IMR-90 (cell line): Measurements from ENCODE around the gene HOXB9. TPM values are rescaled to one million over a fixed set of nuclear protein-coding genes. Genes with fewer than 3 reads are reported as not detected.

ENCODE experiments used
- ATAC-seq: fragments of 200-7000 bp; cut with Tn5 transposase; 2 replicates; pipeline ENCODE4 v1.9.1; 2020; ENCODE audit warnings: low read depth, mild to moderate bottlenecking, moderate library complexity
- BruUV-seq: library from RNA; stranded (reverse); fragments of 400-500 nt; replicated peaks from 2 replicates; lab custom pipeline; 2021; lab: Mats Ljungman, UMichigan
- CTCF ChIA-PET: fragments of 300-600 bp; formaldehyde crosslinking; extraction: SDS; loops from one replicate; lab custom pipeline; 2021; ENCODE audit warnings: antibody characterized with exemption; lab: Yijun Ruan, JAX
- POLR2A ChIA-PET: fragments of 300-600 bp; sonication (Branson Sonifier 250); formaldehyde crosslinking; loops from one replicate; lab custom pipeline; 2022; ENCODE audit warnings: antibody characterized with exemption; ENCODE audit not compliant: unreplicated experiment; lab: Charles Lee
- DNase-seq: peaks from one replicate; pipeline ENCODE4 v3.0.0; 2013
- H2AFZ ChIP-seq: replicated peaks from 2 replicates; pipeline ENCODE3; 2013; ENCODE audit warnings: low read length, mild to moderate bottlenecking; ENCODE audit not compliant: poor library complexity
- H2AK5ac ChIP-seq: 2 replicates; pipeline ENCODE4 v1.6.1; 2013; ENCODE audit warnings: low read depth, low read length, inconsistent platforms
- H2AK9ac ChIP-seq: replicated peaks from 2 replicates; pipeline ENCODE3; 2013; ENCODE audit warnings: mild to moderate bottlenecking, low read depth, low read length, moderate library complexity; ENCODE audit not compliant: poor library complexity
- H2BK120ac ChIP-seq: 2 replicates; pipeline ENCODE4 v1.6.1; 2013; ENCODE audit warnings: low read depth, low read length, inconsistent platforms
- H2BK15ac ChIP-seq: 3 replicates; pipeline ENCODE4 v1.6.1; 2013; ENCODE audit warnings: low read depth, low read length, inconsistent platforms
- H2BK20ac ChIP-seq: 2 replicates; pipeline ENCODE4 v1.6.1; 2013; ENCODE audit warnings: low read depth, mild to moderate bottlenecking, inconsistent platforms, low read length, moderate library complexity
- H2BK5ac ChIP-seq: 2 replicates; pipeline ENCODE4 v1.6.1; 2013; ENCODE audit warnings: mild to moderate bottlenecking, low read depth, low read length, inconsistent platforms; ENCODE audit not compliant: poor library complexity, severe bottlenecking
- H3K14ac ChIP-seq: replicated peaks from 2 replicates; pipeline ENCODE4 v1.6.1; 2013; ENCODE audit warnings: low read depth, low read length, inconsistent platforms
- H3K18ac ChIP-seq: 2 replicates; pipeline ENCODE4 v1.6.1; 2013; ENCODE audit warnings: low read depth, low read length, control low read depth
- H3K23ac ChIP-seq: 2 replicates; pipeline ENCODE4 v1.6.1; 2013; ENCODE audit warnings: low read depth, low read length, inconsistent platforms
- H3K27ac ChIP-seq: 2 replicates; pipeline ENCODE4 v1.5.1; 2013; ENCODE audit warnings: mild to moderate bottlenecking, control low read depth, low read length; ENCODE audit not compliant: insufficient read depth
- H3K27me3 ChIP-seq: 2 replicates; pipeline ENCODE4 v1.6.1; 2013; ENCODE audit warnings: low read length; ENCODE audit not compliant: control insufficient read depth, insufficient read depth
- H3K36me3 ChIP-seq: 2 replicates; pipeline ENCODE4 v1.6.1; 2013; ENCODE audit warnings: low read length, mixed read lengths; ENCODE audit not compliant: control insufficient read depth, insufficient read depth
- H3K4ac ChIP-seq: 2 replicates; pipeline ENCODE4 v1.6.1; 2013; ENCODE audit warnings: low read depth, low read length, inconsistent platforms
- H3K4me1 ChIP-seq: 2 replicates; pipeline ENCODE4 v1.6.1; 2013; ENCODE audit warnings: low read length, mixed read lengths; ENCODE audit not compliant: control insufficient read depth, insufficient read depth
- H3K4me2 ChIP-seq: 2 replicates; pipeline ENCODE4 v1.6.1; 2013; ENCODE audit warnings: low read depth, mild to moderate bottlenecking, control low read depth, low read length, moderate library complexity
- H3K4me3 ChIP-seq: 2 replicates; pipeline ENCODE4 v1.5.1; 2013; ENCODE audit warnings: low read depth, mild to moderate bottlenecking, control low read depth, low read length, moderate library complexity; ENCODE audit not compliant: insufficient read depth
- H3K56ac ChIP-seq: 2 replicates; pipeline ENCODE4 v1.6.1; 2013; ENCODE audit warnings: low read length, inconsistent platforms; ENCODE audit not compliant: insufficient read depth; ENCODE audit errors: extremely low read depth
- H3K79me1 ChIP-seq, 2 experiments: 2 replicates each; pipeline ENCODE4 v1.6.1; 2013; ENCODE audit warnings: low read length in 2 of 2, inconsistent platforms in 1 of 2, low read depth in 1 of 2
- H3K9ac ChIP-seq: 2 replicates; pipeline ENCODE4 v1.6.1; 2013; ENCODE audit warnings: low read depth, low read length, control low read depth
- H3K9me1 ChIP-seq: 2 replicates; pipeline ENCODE4 v1.6.1; 2013; ENCODE audit warnings: low read length, inconsistent platforms; ENCODE audit not compliant: insufficient read depth
- H3K9me3 ChIP-seq: 2 replicates; pipeline ENCODE4 v1.6.1; 2013; ENCODE audit warnings: low read length; ENCODE audit not compliant: control insufficient read depth, insufficient read depth
- H4K20me1 ChIP-seq: 2 replicates; pipeline ENCODE4 v1.6.1; 2013; ENCODE audit warnings: low read length, inconsistent platforms; ENCODE audit not compliant: insufficient read depth
- H4K5ac ChIP-seq: 2 replicates; pipeline ENCODE4 v1.6.1; 2013; ENCODE audit warnings: mild to moderate bottlenecking, low read depth, low read length, control low read depth
- H4K8ac ChIP-seq, 2 experiments: 2 replicates each; pipeline ENCODE4 v1.6.1; 2013; ENCODE audit warnings: low read depth in 2 of 2, low read length in 2 of 2, control low read depth in 1 of 2, inconsistent platforms in 1 of 2
- H4K91ac ChIP-seq: 2 replicates; pipeline ENCODE4 v1.6.1; 2013; ENCODE audit warnings: low read depth, low read length, inconsistent platforms; ENCODE audit not compliant: insufficient read depth
- BHLHE40 ChIP-seq: fragments of 150-350 bp; IDR thresholded peaks from 2 replicates; pipeline ENCODE4 v1.6.1; 2016; ENCODE audit warnings: mild to moderate bottlenecking, low read depth, low read length
- CHD1 ChIP-seq: IDR thresholded peaks from 2 replicates; pipeline ENCODE4 v1.6.1; 2012; ENCODE audit warnings: low read depth, low read length, improper control_type of control experiment
- CTCF ChIP-seq: conservative IDR thresholded peaks from 2 replicates; pipeline ENCODE4 v1.5.1; 2012; ENCODE audit warnings: mild to moderate bottlenecking, low read depth, low read length, improper control_type of control experiment
- FOS ChIP-seq: fragments of 150-350 bp; IDR thresholded peaks from 2 replicates; pipeline ENCODE4 v1.6.1; 2016; ENCODE audit warnings: low read depth, low read length
- MAFK ChIP-seq: IDR thresholded peaks from 2 replicates; pipeline ENCODE4 v1.6.1; 2012; ENCODE audit warnings: low read depth, low read length, improper control_type of control experiment
- MAZ ChIP-seq: IDR thresholded peaks from 2 replicates; pipeline ENCODE4 v1.6.1; 2012; ENCODE audit warnings: low read depth, mild to moderate bottlenecking, low read length, improper control_type of control experiment, moderate library complexity, borderline replicate concordance
- MXI1 ChIP-seq: IDR thresholded peaks from 2 replicates; pipeline ENCODE4 v1.6.1; 2012; ENCODE audit warnings: low read depth, mild to moderate bottlenecking, low read length, moderate library complexity, borderline replicate concordance
- RAD21 ChIP-seq: IDR thresholded peaks from 2 replicates; pipeline ENCODE4 v1.6.1; 2012; ENCODE audit warnings: low read length, improper control_type of control experiment
- RCOR1 ChIP-seq: IDR thresholded peaks from 2 replicates; pipeline ENCODE4 v1.6.1; 2012; ENCODE audit warnings: mild to moderate bottlenecking, low read length, improper control_type of control experiment; ENCODE audit not compliant: insufficient replicate concordance
- RFX5 ChIP-seq: IDR thresholded peaks from 2 replicates; pipeline ENCODE4 v1.8.0; 2012; ENCODE audit warnings: low read depth, mild to moderate bottlenecking, low read length, moderate library complexity
- SMC3 ChIP-seq: fragments of 150-350 bp; IDR thresholded peaks from 2 replicates; pipeline ENCODE4 v1.6.1; 2016; ENCODE audit warnings: low read depth, mild to moderate bottlenecking, antibody characterized with exemption, low read length, moderate library complexity
- USF2 ChIP-seq: fragments of 150-350 bp; IDR thresholded peaks from 2 replicates; pipeline ENCODE4 v1.6.1; 2017; ENCODE audit warnings: mild to moderate bottlenecking, antibody characterized with exemption, low read length, low read depth
- WGBS, 2 experiments: methylation state at CpG; one replicate each; pipeline versions ENCODE4 v1.1.5 to v1.1.7; 2013; ENCODE audit warnings: missing lambda C conversion rate in 2 of 2; ENCODE audit not compliant: insufficient read length in 1 of 2; ENCODE audit errors: extremely low coverage in 2 of 2; 5-methylcytosine and 5-hydroxymethylcytosine counted together
- dilution Hi-C: fragments of 300-500 bp; cut with HindIII; formaldehyde crosslinking; loops from one replicate; pipeline ENCODE4 v1.14.3; 2018; ENCODE audit warnings: low sequenced_read_pairs; ENCODE audit not compliant: unreplicated experiment
- in situ Hi-C: fragments of 300-500 bp; cut with MboI; formaldehyde crosslinking; loops from 3 replicates; pipeline ENCODE4 v1.14.3; 2019; ENCODE audit warnings: low sequenced_read_pairs, inconsistent platforms, mixed read lengths
- intact Hi-C: fragments of 100-400 bp; cut with micrococcal nuclease; formaldehyde crosslinking; loops from 2 replicates; pipeline ENCODE4 v1.10.0; 2022
- polyA plus RNA-seq, 3 experiments: library from polyadenylated mRNA; depleted of rRNA; stranded (reverse); fragments of >200 nt; gene quantifications; 2 replicates each; pipeline ENCODE4 v1.2.3, GENCODE V29; 2012; ENCODE audit warnings: low replicate concordance in 1 of 3
- total RNA-seq: library from RNA; depleted of rRNA; stranded (reverse); fragments of >200 nt; gene quantifications from 2 replicates; pipeline ENCODE4 v1.2.3, GENCODE V29; 2012

The HOXB9 gene
- total and polyA plus RNA-seq, 2 of the 4 experiments (the other 2 are of a cell fraction), result 0.05 TPM; not detected in 1

GRCh38 chr17:48579471-48579759, 46.7 kb downstream of the HOXB9 start:
- Histone ChIP-seq H2BK15ac (peak overlapping the region; percentile 63), H3K79me1 (no peaks in the 10 kb centered on the region), H2AFZ (peak overlapping the region; percentile 71), H4K91ac (peak overlapping the region; percentile 92), H3K36me3 (peaks cover 31% of the 10 kb centered on the region), H3K4me1 (peaks cover 16% of the 10 kb centered on the region), H2AK9ac (peak overlapping the region; percentile 75), H3K9me3 (no peaks in the 10 kb centered on the region), H2BK20ac (peak overlapping the region; percentile 61), H3K9ac (peak overlapping the region; percentile 96), H2BK120ac (peak overlapping the region; percentile 93), H2BK5ac (peak overlapping the region; percentile 99), H3K18ac (peak overlapping the region; percentile 93), H3K23ac (peak overlapping the region; percentile 100), H3K4me2 (peak overlapping the region; percentile 91), H3K9me1 (no peaks in the 10 kb centered on the region; the same call in 1 of the 2 replicates), H3K14ac (peak overlapping the region; percentile 97), H3K4me3 (peak overlapping the region; percentile 60), H3K4ac (peak overlapping the region; percentile 97), H4K20me1 (peaks cover 5% of the 10 kb centered on the region), H3K56ac (peak overlapping the region; percentile 99), H2AK5ac (peak overlapping the region; percentile 87), H4K5ac (peak overlapping the region; percentile 93), H4K8ac (peak overlapping the region; percentile 89 to 94), H3K27me3 (no peaks in the 10 kb centered on the region), H3K27ac (peak overlapping the region; percentile 99)
- TF ChIP-seq FOS (no peak), MXI1 (no peak), CHD1 (no peak), RCOR1 (no peak), RFX5 (no peak), MAFK (no peak), MAZ (no peak), CTCF (no peak), SMC3 (no peak), USF2 (no peak), RAD21 (no peak), BHLHE40 (no peak)
- no TSS peak for BruUV-seq
- ATAC-seq (no peak), DNase-seq (no peak)
- no CpG with 5 or more reads among the region's 7 CpGs for WGBS, 2 experiments
- CTCF ChIA-PET, result no interaction called here
- in situ Hi-C loops (no loop called here), dilution Hi-C loops (no loop called here), intact Hi-C loops (no loop called here)
- POLR2A ChIA-PET, result interaction anchor here (0.5 to 1.2 kb wide), 3 partner anchors 24 to 38 kb away, joined by 3 read pairs; no protein-coding TSS in a partner anchor
